ENCODE measurements around the gene ZNF668. TPM values are rescaled to one million over a fixed set of nuclear protein-coding genes. Genes with fewer than 3 reads are reported as not detected.
"Not testable (repeated sequence)": the region's sequence is repeated elsewhere in the genome, so short reads cannot be mapped to it uniquely, and the experiment has no call there.

Gene ZNF668
- total RNA-seq, 1 donor from 2014 or later = 5.4 TPM

DNA sequence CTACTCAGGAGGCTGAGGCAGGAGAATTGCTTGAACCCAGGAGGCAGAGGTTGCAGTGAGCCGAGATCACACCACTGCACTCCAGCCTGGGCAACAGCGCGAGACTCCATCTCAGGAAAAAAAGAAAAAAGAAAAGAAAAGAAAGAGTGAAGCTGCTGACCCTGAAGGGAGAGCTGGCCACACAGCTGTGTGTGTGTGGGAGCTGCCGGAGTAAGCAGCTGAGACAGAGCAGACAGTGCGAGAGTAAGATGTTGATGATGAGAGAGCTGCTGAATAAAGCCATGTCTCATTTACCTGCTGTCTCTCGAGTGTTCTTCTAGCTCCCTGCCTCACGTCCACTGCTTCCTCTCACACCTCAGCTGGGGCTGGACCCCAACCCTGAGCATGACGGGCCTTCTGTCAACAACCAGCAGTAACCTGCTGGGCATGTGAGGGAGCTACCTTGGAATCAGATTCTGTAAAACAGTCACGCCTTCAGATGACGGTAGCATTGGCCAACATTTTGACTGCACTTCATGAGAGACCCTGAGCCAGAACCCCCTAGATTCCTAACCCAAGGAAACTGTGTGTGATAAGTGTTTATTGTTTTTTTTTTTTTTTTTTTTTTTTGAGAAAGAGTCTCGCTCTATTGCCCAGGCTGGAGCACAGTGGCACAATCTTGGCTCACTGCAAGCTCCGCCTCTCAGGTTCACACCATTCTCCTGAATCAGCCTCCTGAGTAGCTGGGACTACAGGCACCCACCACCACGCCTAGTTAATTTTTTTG, 27.0 kb upstream of the ZNF668 start:
- DNase-seq (ENCODE audit: low read depth in 2 of 2) = not testable (repeated sequence)

DNA sequence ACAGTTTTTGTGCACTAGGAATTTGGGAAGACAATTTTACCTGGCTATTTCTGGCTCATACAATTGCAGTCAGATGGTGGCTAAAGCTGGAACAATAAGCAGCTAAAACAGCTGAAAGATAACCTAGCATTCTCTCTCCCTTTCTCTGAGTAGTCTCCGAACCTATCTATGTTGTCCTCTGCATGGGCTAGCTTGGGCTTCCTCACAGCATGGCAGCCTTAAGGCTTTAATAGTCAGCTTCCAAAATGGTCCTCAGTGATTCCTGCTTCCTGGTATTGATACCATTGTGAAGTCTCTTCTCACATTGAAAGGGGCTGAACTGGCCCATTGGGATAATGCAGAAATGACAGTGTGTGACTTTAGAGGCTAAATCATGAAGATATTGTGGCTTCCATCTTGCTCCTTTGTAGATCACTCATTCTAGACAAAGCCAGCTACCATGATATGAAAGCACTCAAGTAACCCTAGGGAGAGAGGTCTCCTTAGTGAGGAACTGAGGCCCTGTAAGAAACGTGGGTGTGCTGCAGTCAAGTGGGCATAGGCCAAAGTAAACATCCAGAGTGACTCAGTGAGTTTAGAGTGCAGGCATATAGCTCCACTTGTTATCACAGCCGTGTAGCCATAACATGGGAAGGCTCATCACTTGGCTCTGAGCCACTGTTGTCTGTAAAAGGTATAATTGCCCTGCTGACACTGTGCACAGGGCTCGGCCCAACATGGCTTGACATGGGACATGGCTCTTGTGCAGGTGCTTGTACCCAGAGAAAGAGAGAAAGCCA, 26.0 kb upstream of the ZNF668 start:
- DNase-seq (ENCODE audit: low read depth in 2 of 2) = peak in 1 of 2 donors; percentile 36

DNA sequence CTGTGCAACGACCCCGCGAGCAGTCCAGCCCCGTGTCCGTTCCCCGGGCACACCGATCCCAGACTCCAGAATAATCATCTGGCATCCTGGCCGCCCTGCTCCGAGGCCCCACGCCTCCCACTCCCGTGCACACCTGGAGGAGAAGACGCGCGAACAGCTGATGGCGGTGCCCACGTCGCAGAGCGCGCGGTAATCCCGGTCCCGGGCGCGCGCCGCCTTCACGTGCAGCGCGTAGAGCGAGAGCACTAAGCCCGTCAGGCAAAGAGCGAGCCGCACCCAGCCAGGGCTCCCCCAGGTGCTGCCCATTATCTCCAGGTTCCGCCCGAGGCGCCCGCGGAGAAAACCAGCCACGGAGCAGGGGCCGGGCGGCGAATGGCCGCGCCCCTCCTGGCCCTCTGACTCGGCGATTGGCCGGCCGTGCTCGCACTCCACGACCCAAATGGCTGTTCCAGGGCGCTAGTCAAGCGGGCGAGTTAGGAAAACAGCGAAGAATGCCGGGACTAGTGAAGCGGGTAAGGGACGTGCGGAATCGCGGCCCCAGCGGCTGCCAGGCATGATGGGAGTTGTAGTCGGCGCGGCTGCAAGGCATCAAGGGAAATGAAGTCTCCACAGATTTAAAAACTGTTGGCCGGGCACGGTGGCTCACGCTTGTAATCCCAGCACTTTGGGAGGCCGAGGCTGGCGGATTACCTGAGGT, 20.5 kb upstream of the ZNF668 start, which contains the start of gene VKORC1:
VKORC1 (minus strand) TSS at position 374 of the 697 bp plus-strand sequence; CDS start at position 306, 68 bp downstream.
- DNase-seq (ENCODE audit: low read depth in 2 of 2) = peak; percentile 92 to 97

DNA sequence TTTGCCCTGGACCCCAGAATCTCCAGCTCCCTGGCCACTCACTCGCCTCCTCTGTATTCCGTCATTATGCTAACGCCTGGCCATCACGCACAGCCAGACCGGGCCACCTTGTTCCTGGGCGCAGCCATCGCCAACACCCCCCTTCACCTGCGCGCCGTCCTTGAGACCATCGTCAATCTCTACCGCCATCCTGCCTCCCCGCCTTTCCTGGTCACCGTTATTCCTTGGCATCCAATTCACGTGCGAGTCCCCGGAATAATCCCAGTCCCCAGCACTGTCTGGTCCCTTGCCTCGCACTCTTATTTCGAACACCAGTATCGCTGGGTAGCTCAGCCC, 20.0 kb upstream of the ZNF668 start:
- DNase-seq (ENCODE audit: low read depth in 2 of 2) = peak in 1 of 2 donors; percentile 14

DNA sequence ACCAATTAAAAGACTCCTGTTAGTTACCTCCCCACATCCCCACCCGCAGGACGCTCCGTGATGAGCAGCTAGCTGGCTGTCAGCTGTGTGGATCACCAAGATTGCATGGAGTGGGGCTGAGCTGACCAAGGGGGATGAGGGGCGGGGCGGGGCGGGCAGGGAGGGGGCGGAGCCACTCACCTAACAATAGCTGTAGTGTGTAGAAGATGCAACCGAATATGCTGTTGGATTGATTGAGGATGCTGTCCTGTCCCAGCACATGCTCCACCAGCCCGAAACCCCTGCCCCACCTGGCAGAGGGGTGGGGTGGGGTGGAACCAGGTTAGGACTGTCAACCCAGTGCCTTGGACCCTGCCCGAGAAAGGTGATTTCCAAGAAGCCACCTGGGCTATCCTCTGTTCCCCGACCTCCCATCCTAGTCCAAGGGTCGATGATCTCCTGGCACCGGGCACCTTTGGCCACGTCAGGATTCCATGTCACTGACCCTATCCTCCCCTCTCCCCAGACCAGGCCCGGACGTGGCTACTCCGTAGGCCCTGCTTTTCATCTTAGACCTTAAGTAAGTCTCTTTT, 19.2 kb upstream of the ZNF668 start:
- peak in 1 of 2 donors; percentile 18 for DNase-seq (ENCODE audit: low read depth in 2 of 2)

DNA sequence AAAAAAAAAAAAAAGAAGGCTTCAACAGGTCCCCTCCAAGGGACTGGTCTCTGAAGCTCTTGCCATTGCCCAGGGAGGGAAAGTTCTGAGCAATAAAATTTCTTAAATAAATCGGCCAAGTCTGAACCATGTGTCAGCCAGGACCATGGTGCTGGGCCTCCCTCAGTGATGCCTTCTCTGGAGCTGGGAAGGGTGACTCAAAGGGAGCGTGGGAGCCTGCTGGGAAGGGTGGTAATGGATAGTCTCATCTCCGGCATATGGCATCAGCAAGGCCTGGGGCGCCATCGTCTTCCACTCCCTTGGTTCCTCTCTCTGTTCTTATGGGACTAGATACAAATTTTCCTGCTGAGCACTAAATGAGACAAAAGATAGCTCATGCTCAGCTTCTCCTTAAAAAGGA, 18.3 kb upstream of the ZNF668 start:
- no peak for DNase-seq (ENCODE audit: low read depth in 2 of 2)

DNA sequence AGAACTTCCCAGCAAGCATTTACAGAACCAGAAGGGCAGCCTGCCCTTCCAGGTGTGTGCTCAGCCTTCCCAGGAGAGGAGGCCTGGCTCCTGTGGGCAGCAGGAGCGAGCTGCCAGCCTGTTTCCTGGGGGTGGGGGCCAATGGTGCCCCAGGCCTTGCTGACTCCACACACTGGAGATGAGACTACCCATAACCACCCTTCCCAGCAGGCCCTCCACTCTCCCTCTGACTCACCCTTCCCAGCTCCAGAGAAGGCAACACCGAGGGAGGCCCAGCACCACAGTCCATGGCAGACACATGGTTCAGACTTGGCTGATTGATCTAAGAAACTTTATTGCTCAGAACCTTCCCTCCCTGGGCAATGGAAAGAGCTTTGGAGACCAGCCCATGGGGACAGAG, 16.5 kb upstream of the ZNF668 start:
- DNase-seq (ENCODE audit: low read depth in 2 of 2) = no peak

DNA sequence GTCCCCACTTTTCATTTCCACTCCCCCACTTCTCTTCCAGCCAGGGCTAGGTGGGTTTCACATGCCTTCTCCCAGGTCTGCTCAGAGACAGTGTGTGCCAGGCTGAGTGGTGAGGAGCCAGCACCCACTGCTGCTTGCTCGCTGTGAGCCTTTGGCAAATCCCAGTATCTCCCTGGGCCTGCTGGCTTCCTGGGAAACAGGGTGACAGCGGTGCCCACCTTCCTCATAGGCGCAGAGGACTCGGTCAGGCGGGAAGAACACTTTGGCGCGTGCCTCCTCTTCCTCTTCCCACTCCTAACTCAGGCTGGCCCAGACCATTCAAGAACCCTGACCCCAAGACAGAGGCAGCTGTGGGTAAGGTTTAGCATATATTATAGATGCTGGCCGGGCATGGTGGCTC, 15.2 kb upstream of the ZNF668 start:
- DNase-seq (ENCODE audit: low read depth in 2 of 2) = no peak

DNA sequence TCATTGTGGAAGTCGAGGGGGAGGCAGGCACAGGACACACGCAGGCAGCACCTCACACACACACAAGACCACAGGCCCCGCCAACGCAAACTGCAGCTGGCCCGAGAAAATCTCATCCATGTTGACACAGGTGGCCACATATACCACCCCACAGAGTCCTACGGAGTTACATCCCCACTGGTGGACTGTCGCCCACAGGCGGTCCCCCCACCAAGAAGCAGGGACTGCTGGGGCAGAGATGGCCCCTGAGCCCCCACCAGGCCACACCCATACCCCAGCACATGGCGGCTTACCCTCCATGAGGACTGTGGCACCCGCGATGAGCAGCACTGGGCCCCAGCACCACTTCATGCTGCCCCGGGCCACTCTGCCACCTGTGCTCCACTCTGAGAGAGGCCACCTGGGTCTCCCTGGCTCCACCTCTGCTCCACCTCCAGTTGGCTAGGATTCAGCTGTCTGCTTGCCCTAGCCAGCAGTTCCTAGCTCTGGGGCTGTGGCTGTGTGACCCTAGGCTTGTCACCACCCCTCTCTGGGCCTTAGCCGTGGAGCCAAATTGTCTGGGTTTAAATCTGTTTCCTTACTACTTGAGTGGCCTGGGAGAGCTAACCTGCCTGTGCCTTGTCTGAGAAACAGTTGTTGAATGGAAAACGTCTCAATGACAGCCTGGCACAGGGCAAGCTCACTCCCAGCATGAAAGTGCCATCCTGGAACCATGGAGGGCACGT, 14.6 kb upstream of the ZNF668 start, which contains the start of gene PRSS53:
PRSS53 (minus strand) TSS at position 485 of the 725 bp plus-strand sequence; CDS start at position 351, 134 bp downstream.
- no peak for DNase-seq (ENCODE audit: low read depth in 2 of 2)

DNA sequence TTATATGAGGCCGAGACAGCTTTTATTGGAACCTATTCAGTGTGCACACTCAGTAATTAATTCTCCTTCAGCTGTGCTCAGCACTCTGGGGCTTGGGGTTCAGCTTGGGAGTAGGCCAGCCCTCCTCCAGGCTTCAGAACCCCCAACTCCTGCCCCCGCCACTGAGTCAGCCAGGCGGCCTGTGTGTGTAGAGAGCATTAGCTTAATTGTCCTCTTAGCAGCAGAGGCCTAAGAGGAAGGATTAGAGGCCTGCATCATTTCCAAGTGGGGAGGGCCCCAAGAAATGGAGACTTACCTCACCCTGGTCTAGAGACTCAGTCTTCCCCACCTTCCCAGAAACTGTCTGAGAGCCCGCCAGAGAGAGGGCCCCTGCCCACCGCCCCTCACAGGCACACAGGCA, 13.9 kb upstream of the ZNF668 start:
- DNase-seq (ENCODE audit: low read depth in 2 of 2) = no peak

DNA sequence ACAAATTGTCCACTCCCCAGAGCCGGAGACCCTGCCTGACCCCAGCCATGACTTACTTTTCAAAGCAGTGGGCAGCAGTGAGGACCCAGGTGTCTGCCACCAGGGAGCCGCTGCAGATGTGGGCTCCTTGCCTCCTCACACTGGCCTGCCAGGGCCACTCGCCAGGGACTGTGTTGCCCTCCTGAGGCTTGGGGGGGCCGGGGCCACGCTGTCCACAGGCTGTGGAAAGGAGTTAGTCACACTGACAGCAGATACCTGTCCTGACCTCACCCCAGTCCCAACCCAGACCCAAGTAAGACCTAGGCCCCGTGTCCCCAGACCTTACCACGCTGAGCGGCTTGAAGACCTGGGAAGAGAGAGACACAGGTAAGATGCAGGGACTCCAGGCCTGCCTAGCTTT, 13.4 kb upstream of the ZNF668 start:
- DNase-seq (ENCODE audit: low read depth in 2 of 2) = no peak

DNA sequence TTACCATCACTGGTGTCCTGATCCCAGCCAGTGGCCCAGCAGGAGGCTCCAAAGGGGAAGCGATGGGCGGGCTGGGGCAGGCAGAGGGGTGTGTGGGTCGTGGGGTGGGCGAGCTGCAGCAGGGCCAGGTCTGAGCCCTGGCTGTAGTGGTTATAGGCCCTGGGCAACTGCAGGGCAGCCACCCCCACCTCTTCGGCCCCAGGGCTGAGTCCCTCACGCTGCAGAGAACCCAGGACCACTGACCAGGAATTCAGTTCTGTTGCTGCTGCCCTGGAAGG, 12.5 kb upstream of the ZNF668 start:
- no peak for DNase-seq (ENCODE audit: low read depth in 2 of 2)

DNA sequence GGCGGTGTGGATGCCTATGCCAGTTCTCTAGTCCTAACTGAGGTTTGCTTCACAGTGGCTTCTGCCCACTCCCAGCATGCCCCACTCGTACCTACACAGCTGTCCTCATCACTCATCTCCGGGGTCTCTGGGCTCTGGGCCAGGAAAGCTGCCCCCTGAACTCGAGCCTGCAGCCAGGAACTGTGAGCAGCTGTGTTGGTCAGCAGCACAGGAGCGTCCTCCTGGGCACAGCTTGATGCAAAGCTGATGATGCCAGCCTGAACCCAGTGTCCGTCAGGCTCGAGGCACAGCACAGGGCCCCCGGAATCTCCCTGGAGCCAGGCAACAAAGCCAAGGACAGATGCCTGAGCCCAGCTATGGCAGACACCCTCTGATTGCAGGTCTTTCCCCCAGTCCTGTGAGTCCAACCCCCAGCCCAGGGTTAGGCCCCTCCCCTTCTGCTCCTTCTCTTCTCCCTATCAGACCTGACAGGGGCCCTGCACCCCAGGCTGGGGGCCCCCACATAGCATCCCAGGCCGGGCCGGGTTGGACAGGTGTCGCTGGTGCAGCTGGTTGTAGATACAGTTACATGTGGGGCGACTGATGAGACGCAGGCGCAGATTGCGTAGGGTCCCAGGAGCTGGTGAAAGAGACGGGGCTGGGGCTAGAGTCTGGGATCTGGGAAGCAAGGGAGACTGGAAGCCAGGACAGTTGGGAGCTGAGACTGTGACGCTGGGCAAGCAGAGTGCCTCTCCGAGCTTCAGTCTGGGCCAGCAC, 12.0 kb upstream of the ZNF668 start:
- no peak for DNase-seq (ENCODE audit: low read depth in 2 of 2)

DNA sequence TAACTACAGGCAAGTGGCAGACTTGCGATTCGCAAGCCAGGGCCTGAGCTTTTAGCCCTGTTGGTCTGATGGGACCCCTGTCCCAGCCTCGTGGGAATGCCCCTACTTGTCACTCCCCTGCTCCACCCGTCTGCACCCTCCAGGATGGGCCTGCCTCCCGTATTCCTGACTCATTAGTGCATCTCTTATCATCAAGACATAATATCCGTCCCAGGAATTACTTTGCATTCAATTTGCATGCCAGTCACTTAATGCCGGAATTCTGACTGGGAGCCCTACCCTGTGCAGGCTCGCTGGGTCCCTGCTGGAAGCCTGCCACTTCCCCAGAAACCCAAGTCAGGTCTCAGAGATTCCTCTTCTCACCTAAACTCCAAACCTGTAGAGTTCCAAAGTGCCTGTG, 11.4 kb upstream of the ZNF668 start:
- DNase-seq (ENCODE audit: low read depth in 2 of 2) = no peak

DNA sequence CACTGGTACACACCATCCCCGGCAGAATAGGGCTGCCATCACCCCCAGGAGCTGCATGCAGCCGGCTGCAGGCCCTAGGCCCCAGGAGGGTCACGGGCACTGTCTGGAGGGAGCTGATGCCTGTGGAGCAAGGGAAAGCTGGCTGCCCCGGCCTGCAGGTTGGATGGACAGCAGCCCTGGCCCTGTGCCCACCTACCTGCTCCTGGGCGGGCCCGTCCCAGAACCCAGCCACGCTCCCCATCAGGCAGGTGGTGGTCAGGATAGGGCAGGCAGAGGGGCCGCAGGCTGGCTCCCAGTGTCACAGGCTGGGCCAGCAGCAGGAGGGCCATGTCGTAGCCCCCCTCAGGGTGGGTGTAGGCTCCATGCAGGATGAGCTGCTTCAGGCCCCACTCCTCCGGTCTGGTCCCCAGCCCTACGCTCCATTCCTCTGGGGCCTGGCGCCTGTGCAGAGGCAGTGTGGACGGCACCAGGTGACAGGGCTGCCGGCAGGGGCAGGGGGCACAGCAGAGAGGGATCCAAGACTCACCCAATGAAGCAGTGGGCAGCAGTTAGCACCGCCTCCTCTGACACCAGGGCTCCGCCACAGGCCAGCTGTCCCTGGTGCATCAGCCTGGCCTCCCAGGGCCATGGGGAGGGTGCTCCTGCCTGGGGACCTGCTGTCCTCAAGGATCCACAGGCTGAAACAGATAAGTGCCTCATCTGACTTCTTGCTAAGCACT, 10.7 kb upstream of the ZNF668 start:
- DNase-seq (ENCODE audit: low read depth in 2 of 2) = no peak

DNA sequence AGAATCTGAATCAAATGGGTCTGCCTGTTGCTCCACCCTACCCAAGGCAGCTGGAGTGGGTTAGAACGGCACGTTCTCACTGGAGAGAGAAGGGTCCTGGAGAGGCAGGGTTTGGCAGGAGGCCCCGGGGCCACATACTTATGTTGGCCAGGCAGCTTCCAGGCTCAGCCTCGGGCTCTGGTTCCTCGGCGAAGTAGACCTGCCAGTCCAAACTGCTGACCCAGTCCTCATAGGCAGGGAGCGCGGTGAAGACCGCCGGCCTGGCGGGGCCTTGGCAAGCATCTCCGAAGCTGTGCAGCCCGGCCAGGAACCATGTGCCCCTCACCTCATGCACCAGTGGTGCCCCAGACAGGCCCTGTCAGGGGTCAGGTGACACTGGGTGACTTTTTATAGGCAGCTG, 9.9 kb upstream of the ZNF668 start:
- no peak for DNase-seq (ENCODE audit: low read depth in 2 of 2)

DNA sequence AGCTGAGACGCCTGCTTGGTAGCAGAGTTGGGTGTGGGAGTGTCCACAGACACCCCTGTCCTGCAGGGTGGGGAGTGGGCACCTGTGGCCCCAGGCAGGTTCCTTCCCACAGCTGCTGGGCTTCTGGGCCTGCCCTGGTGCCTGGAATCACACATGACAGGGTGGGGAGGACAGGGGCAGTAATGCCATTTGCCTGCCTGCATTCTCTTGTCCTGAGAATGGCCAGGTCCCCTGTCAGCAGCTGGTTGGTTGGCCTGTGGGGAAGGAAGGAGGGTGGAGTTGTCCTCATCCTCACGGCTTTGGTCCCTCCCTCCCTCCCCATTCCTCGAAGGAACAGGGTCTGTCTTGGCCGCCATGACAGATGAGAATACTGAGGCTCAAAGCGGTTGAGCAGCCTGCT, 9.5 kb upstream of the ZNF668 start:
- no peak for DNase-seq (ENCODE audit: low read depth in 2 of 2)

DNA sequence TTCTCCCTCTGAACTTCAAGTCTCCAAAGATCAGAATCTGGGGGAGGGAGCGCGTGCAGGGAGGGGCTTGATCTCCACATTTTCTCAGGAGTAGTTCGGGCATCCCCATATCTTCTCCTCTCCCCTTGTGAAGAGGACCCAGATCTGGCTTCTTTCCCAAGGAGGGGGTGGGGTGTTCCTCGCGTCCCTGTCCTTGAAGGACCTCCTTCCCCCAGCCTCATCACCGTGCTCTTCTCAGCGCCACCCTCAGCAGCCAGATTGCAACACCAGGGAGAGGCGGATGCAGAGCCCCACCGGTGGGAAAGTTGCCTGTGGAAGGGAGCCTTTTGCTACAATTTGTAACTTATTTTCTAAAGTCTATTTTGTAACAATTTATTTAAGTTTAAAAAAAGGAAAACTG, 9.0 kb upstream of the ZNF668 start:
- DNase-seq (ENCODE audit: low read depth in 2 of 2) = no peak

DNA sequence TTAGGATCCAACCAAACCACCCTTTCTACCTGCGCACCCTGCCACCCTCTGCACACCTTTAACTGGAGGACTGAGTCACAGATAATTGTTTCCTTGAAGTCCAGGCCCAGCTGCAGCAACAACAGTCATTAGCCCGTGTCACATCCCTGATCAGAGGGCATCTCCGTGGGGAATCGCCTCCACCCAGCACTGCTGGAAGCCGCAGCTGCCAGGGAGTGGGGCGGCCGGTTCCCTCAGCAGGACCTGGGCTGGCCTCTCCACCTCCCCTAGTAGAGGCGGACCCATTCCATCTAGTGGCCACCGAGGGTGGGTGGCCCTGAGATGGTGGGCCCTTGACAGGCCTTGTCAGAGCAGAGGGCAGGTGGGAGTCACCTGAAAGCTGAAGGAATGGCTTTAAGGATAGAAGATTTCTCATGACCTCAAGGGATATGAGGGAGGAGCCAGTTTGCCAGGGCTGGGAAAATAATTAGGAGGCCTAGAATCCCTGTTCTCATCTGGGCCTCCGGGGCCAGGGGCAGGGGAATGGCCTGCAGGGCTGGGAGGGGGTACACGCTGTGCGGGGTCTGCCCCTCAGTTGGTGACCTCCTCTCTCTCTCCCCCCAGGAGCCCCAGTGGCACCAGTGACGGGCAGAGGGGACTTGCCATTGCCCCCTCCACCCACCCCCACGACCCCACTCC, 8.5 kb upstream of the ZNF668 start:
- no peak for DNase-seq (ENCODE audit: low read depth in 2 of 2)

Data from dermis microvascular lymphatic vessel endothelial cell (primary cell).